Breast epithelium (tissue), 4 donors: Measurements from ENCODE around the gene TFPI2. TPM values are rescaled to one million over a fixed set of nuclear protein-coding genes. Genes with fewer than 3 reads are reported as not detected.

Experiments
- DNase-seq, 2 donors: peaks; one replicate each; pipeline ENCODE4 v3.0.0-alpha.2; 2019; ENCODE audit warnings: low spot score in 2 of 2
- H3K27ac ChIP-seq, 2 donors: fragments of 200-600 bp; sonication (generic) in 1 of 2; one replicate each; pipeline ENCODE4 v1.5.1; 2016 to 2019; ENCODE audit warnings: mild to moderate bottlenecking in 1 of 2
- H3K27me3 ChIP-seq, 2 donors: fragments of 200-600 bp; sonication (generic) in 1 of 2; one replicate each; pipeline versions ENCODE4 v1.5.1 to v1.6.0; 2017 to 2019; ENCODE audit warnings: control low read depth in 1 of 2, mild to moderate bottlenecking in 1 of 2
- H3K36me3 ChIP-seq: fragments of 200-600 bp; one replicate; pipeline ENCODE4 v1.5.1; 2019
- H3K4me1 ChIP-seq, 2 donors: fragments of 200-600 bp; sonication (generic); one replicate each; pipeline ENCODE4 v1.5.1; 2016 to 2019; ENCODE audit warnings: control low read depth in 1 of 2
- H3K4me3 ChIP-seq, 3 donors: fragments of 200-600 bp; sonication (generic); 1 replicate in 2 of 3; 2 replicates in 1 of 3; pipeline ENCODE4 v1.5.1; 2016 to 2019; ENCODE audit warnings: mild to moderate bottlenecking in 3 of 3, moderate library complexity in 2 of 3
- H3K9me3 ChIP-seq, 2 donors: fragments of 200-600 bp; sonication (generic) in 1 of 2; one replicate each; pipeline ENCODE4 v1.5.1; 2016 to 2019; ENCODE audit warnings: control low read depth in 1 of 2
- CTCF ChIP-seq, 3 donors: fragments of 450-650 bp; IDR thresholded peaks; one replicate each; pipeline ENCODE4 v1.5.1; 2016 to 2017; ENCODE audit warnings: antibody characterized with exemption in 3 of 3, mild to moderate bottlenecking in 3 of 3, moderate library complexity in 3 of 3
- POLR2A ChIP-seq: fragments of 450-650 bp; IDR thresholded peaks from one replicate; pipeline ENCODE4 v1.6.1; 2016; ENCODE audit warnings: antibody characterized with exemption, mild to moderate bottlenecking, moderate library complexity
- POLR2AphosphoS5 ChIP-seq, 3 donors: sonication (generic); formaldehyde crosslinking; IDR thresholded peaks; one replicate each; pipeline ENCODE4 v1.6.1; 2017; ENCODE audit warnings: antibody characterized with exemption in 3 of 3
- intact Hi-C: fragments of 100-400 bp; cut with DNase I; formaldehyde crosslinking; loops from one replicate; pipeline ENCODE4 v1.15.1; 2023; ENCODE audit warnings: low total_unique reads
- total RNA-seq, 3 donors: library from RNA; depleted of rRNA; stranded (reverse); fragments of >200 nt; gene quantifications; one replicate each; pipeline ENCODE4 v1.1.0, GENCODE V29; 2016

Gene TFPI2
- total RNA-seq, 3 donors from 2014 or later: 1.8 to 223 (median 46.7) TPM

- TF ChIP-seq POLR2AphosphoS5 (IDR thresholded peaks at IDR 0.05): no peak
- TF ChIP-seq CTCF (IDR thresholded peaks at IDR 0.05): no peak
- no peak for TF ChIP-seq POLR2A
- H3K4me1 ChIP-seq: no peaks in the 10 kb centered on the region
- H3K27ac ChIP-seq: peak overlapping the region in 1 of 2 donors; percentile 16
- intact Hi-C loops: no loop called here
- H3K36me3 ChIP-seq: no peaks in the 10 kb centered on the region
- peak overlapping the region; percentile 43 to 74 (median 57) for H3K4me3 ChIP-seq
- no peaks in the 10 kb centered on the region for H3K27me3 ChIP-seq
- DNase-seq: no peak
- H3K9me3 ChIP-seq: no peaks in the 10 kb centered on the region
Measured at GRCh38 chr7:93890041-93890463, 501 bp downstream of the TFPI2 start.

GRCh38 chr7:93889261-93889660, 1.3 kb downstream of the TFPI2 start:
- Histone ChIP-seq H3K27ac (no peak overlapping the region), H3K4me3 (no peak overlapping the region), H3K36me3 (no peaks in the 10 kb centered on the region), H3K4me1 (no peaks in the 10 kb centered on the region), H3K9me3 (no peaks in the 10 kb centered on the region), H3K27me3 (no peaks in the 10 kb centered on the region)
- TF ChIP-seq POLR2A (no peak), POLR2AphosphoS5 (IDR thresholded peaks at IDR 0.05) (no peak), CTCF (IDR thresholded peaks at IDR 0.05) (no peak)
- no peak for DNase-seq
- intact Hi-C loops: no loop called here

GRCh38 chr7:93884541-93884940, 6.0 kb downstream of the TFPI2 start:
- H3K4me1 ChIP-seq: no peaks in the 10 kb centered on the region
- TF ChIP-seq POLR2A: no peak
- TF ChIP-seq CTCF (IDR thresholded peaks at IDR 0.05): no peak
- TF ChIP-seq POLR2AphosphoS5 (IDR thresholded peaks at IDR 0.05): no peak
- no peaks in the 10 kb centered on the region for H3K9me3 ChIP-seq
- no peak for DNase-seq
- no peak overlapping the region for H3K4me3 ChIP-seq
- no peaks in the 10 kb centered on the region for H3K36me3 ChIP-seq
- no peak overlapping the region for H3K27ac ChIP-seq
- intact Hi-C loops: no loop called here
- H3K27me3 ChIP-seq: no peaks in the 10 kb centered on the region

GRCh38 chr7:93883917-93884345, 6.6 kb downstream of the TFPI2 start:
- no peak overlapping the region for H3K27ac ChIP-seq
- no peaks in the 10 kb centered on the region for H3K36me3 ChIP-seq
- no peaks in the 10 kb centered on the region for H3K27me3 ChIP-seq
- DNase-seq: no peak
- no peaks in the 10 kb centered on the region for H3K4me1 ChIP-seq
- no peak overlapping the region for H3K4me3 ChIP-seq
- TF ChIP-seq CTCF (IDR thresholded peaks at IDR 0.05) (no peak), POLR2A (no peak), POLR2AphosphoS5 (IDR thresholded peaks at IDR 0.05) (no peak)
- intact Hi-C loops: no loop called here
- no peaks in the 10 kb centered on the region for H3K9me3 ChIP-seq

GRCh38 chr7:93883078-93883916, 7.3 kb downstream of the TFPI2 start:
- no peak for DNase-seq
- Histone ChIP-seq H3K4me1 (no peaks in the 10 kb centered on the region), H3K27ac (no peak overlapping the region), H3K27me3 (no peaks in the 10 kb centered on the region), H3K4me3 (no peak overlapping the region), H3K36me3 (no peaks in the 10 kb centered on the region), H3K9me3 (no peaks in the 10 kb centered on the region)
- intact Hi-C loops: no loop called here
- TF ChIP-seq CTCF (IDR thresholded peaks at IDR 0.05) (no peak), POLR2A (no peak), POLR2AphosphoS5 (IDR thresholded peaks at IDR 0.05) (no peak)
